Tibial nerve (tissue), 3 donors: ENCODE results near the gene KRT5.

Experiments
- CTCF ChIP-seq, 5 experiments: fragments of 200-600 bp in 3 of 5; fragments of 450-650 bp in 2 of 5; sonication (generic) in 3 of 5; IDR thresholded peaks; one replicate each; pipeline ENCODE4 v1.5.1; 2016 to 2019; ENCODE audit warnings: antibody characterized with exemption in 5 of 5, mild to moderate bottlenecking in 3 of 5, moderate library complexity in 2 of 5
- POLR2A ChIP-seq, 2 donors: fragments of 450-650 bp; IDR thresholded peaks; one replicate each; pipeline ENCODE4 v1.6.1; 2017; ENCODE audit warnings: antibody characterized with exemption in 2 of 2, mild to moderate bottlenecking in 2 of 2, moderate library complexity in 2 of 2

GRCh38 chr12:52530366-52530765 lies 10.2 kb upstream of the KRT5 start:
- no peak for TF ChIP-seq POLR2A (IDR thresholded peaks at IDR 0.05)
- no peak for TF ChIP-seq CTCF (IDR thresholded peaks at IDR 0.05)
